ENCODE data around the gene ITM2B.

GRCh38 chr13:48188601-48189000 lies 44.4 kb upstream of the ITM2B start:
- TF ChIP-seq CTCF (IDR thresholded peaks at IDR 0.05) (no peak), POLR2A (IDR thresholded peaks at IDR 0.05) (no peak)

Measured in Peyer's patch (tissue), 4 donors.